Skeletal muscle tissue (tissue), 4 donors: Measurements from ENCODE around the gene SPRED1. TPM values are rescaled to one million over a fixed set of nuclear protein-coding genes. Genes with fewer than 3 reads are reported as not detected.
A peak's percentile ranks its signal among the peaks of the same experiment; 100 is the strongest.
"Not testable (repeated sequence)": the region's sequence is repeated elsewhere in the genome, so short reads cannot be mapped to it uniquely, and the experiment has no call there.

Experiments used
- H3K27ac ChIP-seq: one replicate; pipeline ENCODE4 v1.7.0; 2013; ENCODE audit warnings: mild to moderate bottlenecking, low read depth, low read length, inconsistent platforms
- H3K27me3 ChIP-seq, 3 donors: one replicate each; pipeline ENCODE4 v1.7.0; 2013; ENCODE audit warnings: low read length in 3 of 3; ENCODE audit not compliant: control insufficient read depth in 3 of 3, insufficient read depth in 3 of 3
- H3K36me3 ChIP-seq, 3 donors: one replicate each; pipeline ENCODE4 v1.7.0; 2013; ENCODE audit warnings: low read length in 3 of 3; ENCODE audit not compliant: control insufficient read depth in 3 of 3, insufficient read depth in 3 of 3
- H3K4me1 ChIP-seq, 3 donors: one replicate each; pipeline ENCODE4 v1.7.0; 2013; ENCODE audit warnings: low read length in 3 of 3, mild to moderate bottlenecking in 3 of 3; ENCODE audit not compliant: control insufficient read depth in 3 of 3, insufficient read depth in 3 of 3
- H3K4me3 ChIP-seq, 3 donors: one replicate each; pipeline ENCODE4 v1.7.0; 2013; ENCODE audit warnings: low read length in 3 of 3
- H3K9ac ChIP-seq, 3 donors: one replicate each; pipeline ENCODE4 v1.7.0; 2013; ENCODE audit warnings: low read length in 3 of 3, mild to moderate bottlenecking in 3 of 3, moderate library complexity in 2 of 3, low read depth in 1 of 3
- H3K9me3 ChIP-seq, 3 donors: one replicate each; pipeline ENCODE4 v1.7.0; 2013; ENCODE audit warnings: low read length in 3 of 3; ENCODE audit not compliant: control insufficient read depth in 3 of 3
- total RNA-seq: library from RNA; depleted of rRNA; stranded (reverse); fragments of >200 nt; gene quantifications from one replicate; pipeline ENCODE4 v1.2.3, GENCODE V29; 2014
- donor health status: Osteomylitis.

The SPRED1 gene
- total RNA-seq, 1 donor from 2014 or later: 37.6 TPM

DNA sequence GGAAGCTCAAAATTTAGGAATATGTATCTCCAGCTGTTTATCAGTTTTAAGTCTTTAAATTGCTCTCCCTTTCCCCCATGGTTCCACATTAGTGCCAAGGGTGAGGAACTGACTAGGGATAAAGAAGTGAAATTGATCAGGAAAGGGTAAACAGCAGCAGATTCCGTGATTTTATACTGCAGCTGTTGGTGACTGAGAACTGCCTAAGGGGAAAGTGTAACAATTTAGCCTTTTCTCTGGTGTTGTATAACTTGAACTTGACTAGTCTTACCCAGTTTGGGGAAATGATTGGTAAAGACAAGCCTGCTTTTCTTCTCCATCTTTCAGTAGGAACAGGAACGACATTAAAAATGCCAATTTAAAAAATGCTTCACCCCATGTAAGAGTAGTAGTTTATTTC, 5.0 kb downstream of the SPRED1 start:
- Histone ChIP-seq H3K27ac (peak overlapping the region; percentile 0), H3K4me1 (peaks cover 0 to 16% (median 5%) of the 10 kb centered on the region in 3 donors), H3K36me3 (no peaks in the 10 kb centered on the region), H3K9ac (no peak overlapping the region), H3K4me3 (peak overlapping the region in 1 of 3 donors; percentile 41), H3K9me3 (no peaks in the 10 kb centered on the region), H3K27me3 (no peaks in the 10 kb centered on the region)

DNA sequence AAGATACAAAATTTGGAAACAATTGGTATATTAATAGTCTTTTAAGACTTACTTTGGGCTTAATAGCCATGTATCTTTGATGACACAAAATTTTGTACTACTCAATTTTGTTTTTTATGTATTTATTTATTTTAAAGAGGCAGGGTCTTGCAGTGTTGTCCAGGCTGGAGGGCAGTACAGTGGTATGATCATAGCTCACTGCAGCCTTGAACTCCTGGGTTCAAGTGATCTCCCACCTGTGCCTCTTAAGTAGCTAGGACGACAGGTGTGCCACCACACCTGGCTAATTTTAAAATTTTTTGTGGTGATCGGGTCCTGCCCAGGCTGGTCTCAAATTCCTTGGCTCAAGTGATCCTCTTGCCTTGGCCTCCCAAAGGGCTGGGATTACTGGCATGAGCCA, 6.5 kb downstream of the SPRED1 start:
- Histone ChIP-seq H3K4me1 (peaks cover 0 to 8% (median 0%) of the 10 kb centered on the region in 3 donors), H3K36me3 (no peaks in the 10 kb centered on the region), H3K27me3 (no peaks in the 10 kb centered on the region), H3K27ac (no peak overlapping the region), H3K9ac (no peak overlapping the region), H3K9me3 (no peaks in the 10 kb centered on the region), H3K4me3 (no peak overlapping the region)

DNA sequence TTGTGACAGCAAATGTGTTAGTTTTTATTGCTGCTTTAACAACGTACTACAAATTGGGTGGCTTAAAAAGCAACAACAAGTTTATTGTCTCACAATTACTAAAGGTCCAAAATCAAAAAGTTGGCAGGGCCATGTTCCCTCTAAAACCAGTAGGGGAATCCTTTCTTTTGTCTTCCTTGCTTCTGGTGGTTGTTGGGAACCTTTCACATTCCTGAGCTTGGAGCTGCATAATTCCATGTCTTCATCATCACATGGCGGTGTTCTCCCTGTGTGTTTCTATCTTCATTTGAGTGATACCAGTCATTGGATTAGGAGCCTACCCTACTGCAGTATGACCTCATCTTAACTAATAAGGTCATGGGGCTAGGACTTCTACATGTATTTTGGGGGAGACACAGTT, 7.4 kb downstream of the SPRED1 start:
- H3K27ac ChIP-seq: no peak overlapping the region
- no peaks in the 10 kb centered on the region for H3K9me3 ChIP-seq
- no peaks in the 10 kb centered on the region for H3K27me3 ChIP-seq
- no peak overlapping the region for H3K4me3 ChIP-seq
- no peak overlapping the region for H3K9ac ChIP-seq
- peaks cover 0 to 3% (median 0%) of the 10 kb centered on the region in 3 donors for H3K4me1 ChIP-seq
- no peaks in the 10 kb centered on the region for H3K36me3 ChIP-seq

DNA sequence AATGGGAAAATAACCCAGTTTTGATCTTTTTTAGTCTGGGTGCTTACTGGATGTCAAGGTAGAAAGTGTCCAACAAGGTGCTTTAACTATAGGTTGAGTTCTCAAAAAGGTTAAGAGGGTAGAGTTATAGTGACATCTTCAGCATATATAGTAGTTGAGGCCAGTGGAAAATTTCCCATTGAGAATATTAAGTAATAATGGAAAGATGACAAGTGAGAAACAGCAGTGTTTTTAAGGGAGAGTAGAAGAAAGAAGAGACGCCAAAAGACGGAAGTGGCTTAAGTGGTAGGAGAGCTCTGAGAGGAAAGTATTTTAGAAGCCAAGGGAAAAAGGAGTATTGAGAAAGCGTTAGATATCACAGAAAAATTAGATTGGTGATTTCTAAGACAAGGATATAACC, 10.6 kb downstream of the SPRED1 start:
- Histone ChIP-seq H3K4me1 (peaks cover 0 to 7% (median 0%) of the 10 kb centered on the region in 3 donors), H3K9me3 (no peaks in the 10 kb centered on the region), H3K27ac (no peak overlapping the region)

DNA sequence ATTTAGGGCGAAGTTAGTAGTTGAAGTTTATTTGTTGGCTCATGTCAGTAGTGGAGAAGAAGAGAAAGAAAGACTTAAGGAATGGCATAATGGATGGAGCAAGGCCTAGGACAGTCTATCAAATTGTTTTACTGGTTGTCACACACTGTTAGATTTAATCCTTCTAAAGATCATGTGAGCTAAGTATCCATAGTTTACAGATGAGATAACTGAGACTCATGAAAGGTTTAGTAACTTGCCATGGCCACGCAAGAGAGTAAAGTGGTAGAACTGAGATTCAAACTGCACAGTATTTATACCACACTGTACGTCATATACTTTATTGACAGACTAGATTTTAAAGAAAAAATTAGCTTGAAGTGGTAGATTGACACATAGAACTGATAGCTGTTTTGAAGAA, 11.4 kb downstream of the SPRED1 start:
- no peaks in the 10 kb centered on the region for H3K27me3 ChIP-seq
- no peaks in the 10 kb centered on the region for H3K36me3 ChIP-seq
- H3K4me1 ChIP-seq: peaks cover 0 to 7% (median 0%) of the 10 kb centered on the region in 3 donors
- no peak overlapping the region for H3K4me3 ChIP-seq
- no peak overlapping the region for H3K27ac ChIP-seq
- H3K9ac ChIP-seq: no peak overlapping the region
- no peaks in the 10 kb centered on the region for H3K9me3 ChIP-seq

More for the DNA sequence above, 10.6 kb downstream of the SPRED1 start:
- no peak overlapping the region for H3K4me3 ChIP-seq
- H3K36me3 ChIP-seq: no peaks in the 10 kb centered on the region
- H3K27me3 ChIP-seq: no peaks in the 10 kb centered on the region
- H3K9ac ChIP-seq: no peak overlapping the region

DNA sequence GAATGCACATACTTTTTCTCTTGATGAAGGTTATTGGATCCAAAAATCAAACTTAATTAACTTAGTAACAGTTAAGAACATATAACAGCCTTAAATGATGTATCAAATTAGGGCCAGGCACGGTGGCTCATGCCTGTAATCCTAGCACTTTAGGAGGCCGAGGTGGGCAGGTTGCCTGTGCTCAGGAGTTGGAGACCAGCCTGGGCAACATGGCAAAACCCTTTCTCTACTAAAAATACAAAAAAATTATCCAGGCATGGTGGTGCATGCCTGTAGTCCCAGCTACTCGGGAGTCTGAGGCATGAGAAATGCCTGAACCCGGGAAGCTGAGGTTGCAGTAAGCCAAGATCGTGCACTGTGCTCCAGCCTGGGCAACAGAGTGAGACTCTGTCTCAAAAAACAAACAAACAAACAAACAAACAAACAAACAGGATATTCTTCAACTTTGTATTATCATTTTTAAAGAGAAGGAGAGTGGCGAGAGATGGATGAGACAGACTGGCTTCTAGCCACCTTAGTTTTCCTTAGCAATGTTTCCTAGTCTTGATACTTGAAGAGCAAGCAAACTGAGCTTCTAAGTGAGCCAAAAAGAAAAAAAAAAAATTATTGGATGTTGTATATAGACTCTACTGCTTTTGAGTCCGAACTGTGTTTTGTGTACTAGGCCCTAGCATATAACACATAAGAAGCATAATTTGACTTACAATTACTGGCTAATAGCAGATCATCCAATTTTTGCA, 13.8 kb downstream of the SPRED1 start:
- Histone ChIP-seq H3K36me3 (no peaks in the 10 kb centered on the region), H3K27me3 (no peaks in the 10 kb centered on the region), H3K9me3 (no peaks in the 10 kb centered on the region), H3K9ac (no peak overlapping the region), H3K4me1 (peaks cover 0 to 7% (median 0%) of the 10 kb centered on the region in 3 donors), H3K27ac (no peak overlapping the region), H3K4me3 (no peak overlapping the region)

DNA sequence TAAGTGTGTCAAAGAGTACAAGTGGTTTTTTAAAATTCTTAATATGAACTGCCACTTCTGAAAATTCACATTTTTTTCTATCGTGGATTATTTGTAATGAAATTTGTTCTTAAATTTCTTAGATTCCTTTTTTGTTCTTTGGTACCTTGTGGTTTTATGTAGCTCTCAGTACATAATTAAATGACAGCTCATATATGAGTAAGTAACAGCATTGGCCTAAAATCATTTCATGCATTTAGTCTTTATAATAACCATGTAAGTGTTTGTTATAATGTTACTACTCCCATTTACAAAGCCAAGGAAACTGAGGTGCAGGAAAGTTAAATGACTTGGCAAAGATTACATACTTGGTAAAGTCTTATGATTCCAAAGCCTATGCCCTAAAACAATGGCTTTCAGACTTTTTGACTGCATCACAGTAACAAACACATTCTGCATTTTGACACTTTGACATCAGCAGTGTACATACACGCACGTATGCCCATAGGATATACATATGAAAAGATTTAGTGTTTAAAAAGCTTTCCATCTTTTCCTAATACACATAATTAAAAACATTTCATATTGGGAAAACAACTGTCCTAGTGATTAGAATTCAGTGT, 14.9 kb downstream of the SPRED1 start:
- peaks cover 0 to 7% (median 0%) of the 10 kb centered on the region in 3 donors for H3K4me1 ChIP-seq
- H3K27me3 ChIP-seq: no peaks in the 10 kb centered on the region
- H3K9me3 ChIP-seq: no peaks in the 10 kb centered on the region
- no peak overlapping the region for H3K27ac ChIP-seq
- no peak overlapping the region for H3K9ac ChIP-seq
- H3K36me3 ChIP-seq: no peaks in the 10 kb centered on the region
- no peak overlapping the region for H3K4me3 ChIP-seq

DNA sequence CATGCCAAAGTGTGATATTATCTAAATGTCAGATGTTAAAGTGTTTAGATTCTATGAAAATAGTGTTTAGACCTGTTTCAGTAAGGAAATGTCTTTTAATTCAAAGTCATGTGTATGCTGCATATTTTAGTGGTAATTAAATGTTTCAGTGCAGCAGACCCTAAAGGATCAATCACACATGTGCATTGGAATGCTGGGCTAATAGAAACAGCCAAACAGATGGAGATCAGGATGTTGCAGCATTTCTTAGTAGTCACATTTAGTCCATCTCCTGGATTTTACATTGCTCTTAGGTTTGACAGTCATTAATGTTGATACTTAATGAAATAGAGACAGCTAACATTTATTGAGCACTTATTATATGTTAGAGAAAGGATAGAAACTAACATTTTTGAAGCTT, 18.5 kb downstream of the SPRED1 start:
- Histone ChIP-seq H3K9me3 (no peaks in the 10 kb centered on the region), H3K9ac (no peak overlapping the region), H3K27me3 (no peaks in the 10 kb centered on the region), H3K4me3 (no peak overlapping the region), H3K36me3 (no peaks in the 10 kb centered on the region), H3K4me1 (peaks cover 0 to 6% (median 0%) of the 10 kb centered on the region in 3 donors), H3K27ac (no peak overlapping the region)

DNA sequence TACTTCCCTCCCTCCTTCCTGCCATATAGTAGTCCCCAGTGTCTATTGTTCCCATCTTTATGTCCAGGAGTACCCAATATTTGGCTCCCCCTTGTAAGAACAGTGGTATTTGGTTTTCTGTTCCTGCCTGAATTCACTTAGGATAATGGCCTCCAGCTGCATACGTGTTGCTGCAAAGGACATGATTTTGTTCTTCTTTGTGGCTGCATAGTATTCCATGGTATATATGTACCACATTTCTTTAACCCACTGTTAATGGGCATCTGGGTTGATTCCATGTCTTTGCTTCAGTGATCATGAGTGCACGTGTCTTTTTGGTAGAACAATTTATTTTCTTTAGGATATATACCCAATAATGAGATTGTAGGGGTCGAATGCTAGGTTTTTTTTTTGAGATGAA, 19.3 kb downstream of the SPRED1 start:
- Histone ChIP-seq H3K4me1 (no peaks in the 10 kb centered on the region), H3K36me3 (no peaks in the 10 kb centered on the region), H3K9me3 (no peaks in the 10 kb centered on the region), H3K27ac (no peak overlapping the region), H3K27me3 (no peaks in the 10 kb centered on the region), H3K4me3 (no peak overlapping the region), H3K9ac (no peak overlapping the region)

DNA sequence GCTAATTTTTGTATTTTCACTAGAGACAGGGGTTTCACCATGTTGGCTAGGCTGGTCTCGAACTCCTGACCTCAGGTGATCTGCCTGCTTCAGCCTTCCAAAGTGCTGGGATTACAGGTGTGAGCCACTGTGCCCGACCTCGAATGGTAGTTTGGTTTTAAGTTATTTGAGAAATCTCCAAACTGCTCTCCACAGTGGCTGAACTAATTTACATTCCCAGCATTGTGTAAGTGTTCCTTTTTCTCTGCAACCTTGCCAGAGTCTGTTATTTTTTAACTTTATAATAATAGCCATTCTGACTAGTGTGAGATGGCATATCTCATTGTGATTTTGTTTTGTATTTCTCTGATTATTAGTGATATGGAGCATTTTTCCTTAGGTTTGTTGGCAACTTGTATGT, 19.8 kb downstream of the SPRED1 start:
- not testable (repeated sequence) for H3K36me3 ChIP-seq, H3K9me3 ChIP-seq, H3K27ac ChIP-seq, H3K4me1 ChIP-seq, H3K9ac ChIP-seq, H3K27me3 ChIP-seq, H3K4me3 ChIP-seq
